Measurements from ENCODE around the gene RAB23. TPM values are rescaled to one million over a fixed set of nuclear protein-coding genes. Genes with fewer than 3 reads are reported as not detected.

The RAB23 gene
- polyA plus RNA-seq, 1 experiment = 62.1 TPM

DNA sequence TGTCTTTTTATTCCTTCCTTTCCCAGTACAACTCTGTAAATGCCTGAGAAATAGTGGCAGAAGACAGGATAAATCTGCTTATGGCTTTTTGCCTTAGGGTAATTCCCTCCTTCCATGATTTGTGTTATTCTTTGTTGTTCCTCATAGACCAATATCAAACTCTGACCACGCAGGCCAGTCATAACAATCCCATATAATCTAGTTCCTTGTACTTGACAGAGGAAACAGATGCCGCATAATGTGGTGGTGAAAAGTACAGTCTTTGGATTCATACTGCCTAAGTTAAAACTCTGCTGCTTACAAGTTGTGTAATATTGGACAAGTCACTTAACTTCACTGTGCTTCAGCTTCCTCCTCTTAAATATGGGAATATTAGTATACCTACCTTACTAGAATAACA is 58.2 kb downstream of the RAB23 start:
- Histone ChIP-seq H3K27me3 (ENCODE audit: control insufficient read depth, insufficient read depth, low read length) (no peaks in the 10 kb centered on the region), H3K4me3 (ENCODE audit: low read depth, low read length) (no peak overlapping the region), H3K9me3 (ENCODE audit: control insufficient read depth, insufficient read depth, low read length) (no peaks in the 10 kb centered on the region; the same call in 1 of the 2 replicates), H3K27ac (ENCODE audit: low read depth, low read length) (no peak overlapping the region)
- DNase-seq (ENCODE audit: low read depth, low spot score) = no peak
- ChIA-PET CTCF (no interaction called here), POLR2A (no interaction called here)
- TF ChIP-seq, protein P1, sequence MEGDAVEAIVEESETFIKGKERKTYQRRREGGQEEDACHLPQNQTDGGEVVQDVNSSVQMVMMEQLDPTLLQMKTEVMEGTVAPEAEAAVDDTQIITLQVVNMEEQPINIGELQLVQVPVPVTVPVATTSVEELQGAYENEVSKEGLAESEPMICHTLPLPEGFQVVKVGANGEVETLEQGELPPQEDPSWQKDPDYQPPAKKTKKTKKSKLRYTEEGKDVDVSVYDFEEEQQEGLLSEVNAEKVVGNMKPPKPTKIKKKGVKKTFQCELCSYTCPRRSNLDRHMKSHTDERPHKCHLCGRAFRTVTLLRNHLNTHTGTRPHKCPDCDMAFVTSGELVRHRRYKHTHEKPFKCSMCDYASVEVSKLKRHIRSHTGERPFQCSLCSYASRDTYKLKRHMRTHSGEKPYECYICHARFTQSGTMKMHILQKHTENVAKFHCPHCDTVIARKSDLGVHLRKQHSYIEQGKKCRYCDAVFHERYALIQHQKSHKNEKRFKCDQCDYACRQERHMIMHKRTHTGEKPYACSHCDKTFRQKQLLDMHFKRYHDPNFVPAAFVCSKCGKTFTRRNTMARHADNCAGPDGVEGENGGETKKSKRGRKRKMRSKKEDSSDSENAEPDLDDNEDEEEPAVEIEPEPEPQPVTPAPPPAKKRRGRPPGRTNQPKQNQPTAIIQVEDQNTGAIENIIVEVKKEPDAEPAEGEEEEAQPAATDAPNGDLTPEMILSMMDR (IDR thresholded peaks at IDR 0.05; ENCODE audit: low read depth, low read length) = no peak

DNA sequence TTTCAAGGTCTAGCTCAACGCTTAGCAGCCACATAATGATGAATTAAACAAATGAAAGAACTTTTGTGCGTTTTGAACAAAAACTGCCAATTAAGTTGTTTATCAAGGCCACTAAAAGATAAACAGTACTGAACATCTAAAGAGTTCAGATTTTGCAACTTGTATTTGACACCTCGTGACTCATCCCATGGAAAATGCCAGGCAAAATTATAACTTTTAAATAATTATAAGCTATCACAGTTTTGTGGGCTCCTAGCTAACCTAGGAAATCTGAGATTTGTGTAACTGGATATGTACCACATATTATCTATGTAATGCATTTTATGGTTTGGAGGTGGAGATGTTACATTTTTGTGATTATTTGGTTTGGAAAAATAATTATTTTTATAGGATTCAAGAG is 59.6 kb downstream of the RAB23 start:
- TF ChIP-seq, protein P1 (IDR thresholded peaks at IDR 0.05; ENCODE audit: low read depth, low read length) = no peak
- Histone ChIP-seq H3K27ac (ENCODE audit: low read depth, low read length) (no peak overlapping the region), H3K9me3 (ENCODE audit: control insufficient read depth, insufficient read depth, low read length) (no peaks in the 10 kb centered on the region; the same call in 1 of the 2 replicates), H3K27me3 (ENCODE audit: control insufficient read depth, insufficient read depth, low read length) (no peaks in the 10 kb centered on the region), H3K4me3 (ENCODE audit: low read depth, low read length) (no peak overlapping the region)
- no peak for DNase-seq (ENCODE audit: low read depth, low spot score)
- CTCF ChIA-PET = interaction anchor here (1.4 to 2.4 kb wide), 4 partner anchors 141 to 260 kb away, joined by 4 to 9 read pairs (median 6); no protein-coding TSS in a partner anchor
- POLR2A ChIA-PET = interaction anchor here (0.6 to 1.0 kb wide), 4 partner anchors 9 to 478 kb away, joined by 3 read pairs; partner anchors contain the start of gene BAG2

DNA sequence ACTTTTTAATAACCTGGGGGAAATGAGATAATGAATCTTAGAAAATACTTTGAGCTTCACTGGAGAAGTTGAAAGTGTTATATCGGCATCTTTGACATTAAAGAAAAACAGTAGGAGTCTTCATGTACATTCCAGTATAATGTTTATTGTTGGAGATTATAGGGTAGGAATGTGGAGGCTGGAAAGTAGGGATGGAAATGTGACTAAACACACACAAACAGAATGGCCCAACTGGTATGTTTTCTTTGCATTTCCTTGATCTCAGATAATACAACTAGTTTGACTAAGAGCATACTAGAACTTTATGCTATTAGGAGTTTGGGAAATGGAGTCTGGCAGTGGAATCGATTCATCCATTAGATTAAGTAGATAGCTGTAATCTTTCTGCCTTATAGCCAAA is 60.1 kb downstream of the RAB23 start:
- TF ChIP-seq, protein P1 (IDR thresholded peaks at IDR 0.05; ENCODE audit: low read depth, low read length) = no peak
- ChIA-PET CTCF (interaction anchor here (1.4 to 2.4 kb wide), 4 partner anchors 141 to 259 kb away, joined by 4 to 9 read pairs (median 6); no protein-coding TSS in a partner anchor), POLR2A (interaction anchor here (0.6 to 1.0 kb wide), 2 partner anchors 9 to 10 kb away, joined by 3 read pairs; partner anchors contain the start of gene BAG2)
- no peaks in the 10 kb centered on the region; the same call in 1 of the 2 replicates for H3K9me3 ChIP-seq (ENCODE audit: control insufficient read depth, insufficient read depth, low read length)
- H3K4me3 ChIP-seq (ENCODE audit: low read depth, low read length) = no peak overlapping the region
- DNase-seq (ENCODE audit: low read depth, low spot score) = no peak
- no peak overlapping the region for H3K27ac ChIP-seq (ENCODE audit: low read depth, low read length)
- no peaks in the 10 kb centered on the region for H3K27me3 ChIP-seq (ENCODE audit: control insufficient read depth, insufficient read depth, low read length)

DNA sequence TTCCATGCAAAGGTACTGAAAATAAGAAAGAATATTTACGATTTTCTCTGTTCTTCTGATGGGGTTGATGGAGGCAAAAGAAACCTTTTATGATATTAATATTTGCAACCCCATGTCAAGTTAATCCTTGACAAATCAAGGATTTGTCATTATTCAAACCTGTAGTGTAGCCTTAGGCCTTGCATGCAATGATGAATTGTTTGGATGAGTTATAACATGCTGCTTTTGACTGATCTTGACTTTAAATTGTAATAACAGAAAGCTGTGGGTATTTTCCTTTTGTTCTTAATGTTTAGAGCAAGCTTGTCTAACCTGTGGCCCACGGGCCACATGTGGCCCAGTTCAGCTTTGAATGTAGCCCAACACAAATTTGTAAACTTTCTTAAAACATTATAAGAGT is 63.0 kb downstream of the RAB23 start:
- H3K27ac ChIP-seq (ENCODE audit: low read depth, low read length) = no peak overlapping the region
- no peak for DNase-seq (ENCODE audit: low read depth, low spot score)
- POLR2A ChIA-PET = no interaction called here
- CTCF ChIA-PET = interaction anchor here (1.0 kb wide), 2 partner anchors 157 to 254 kb away, joined by 3 read pairs; no protein-coding TSS in a partner anchor
- H3K27me3 ChIP-seq (ENCODE audit: control insufficient read depth, insufficient read depth, low read length) = no peaks in the 10 kb centered on the region
- TF ChIP-seq, protein P1 (IDR thresholded peaks at IDR 0.05; ENCODE audit: low read depth, low read length) = no peak
- H3K4me3 ChIP-seq (ENCODE audit: low read depth, low read length) = no peak overlapping the region
- no peaks in the 10 kb centered on the region; the same call in 1 of the 2 replicates for H3K9me3 ChIP-seq (ENCODE audit: control insufficient read depth, insufficient read depth, low read length)

DNA sequence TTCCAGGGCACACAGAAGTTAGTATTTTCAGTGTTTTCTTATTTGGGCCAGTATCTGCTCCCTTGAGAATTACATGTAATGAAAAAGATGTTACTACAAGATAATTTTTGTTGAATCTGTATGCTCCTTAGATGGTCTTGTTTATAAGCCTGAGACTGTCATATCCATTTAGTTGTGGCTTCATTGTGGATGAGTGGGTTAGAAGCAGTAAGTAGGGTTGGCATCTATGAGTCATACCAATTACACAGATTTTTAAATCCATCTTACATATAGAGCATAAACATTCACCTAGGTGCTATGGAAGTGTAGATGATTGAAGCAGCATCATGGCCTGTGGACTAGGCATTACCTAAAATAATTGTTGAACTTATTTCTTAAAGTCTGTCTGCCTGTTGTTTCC is 63.4 kb downstream of the RAB23 start:
- ChIA-PET POLR2A (no interaction called here), CTCF (interaction anchor here (1.0 kb wide), 2 partner anchors 157 to 254 kb away, joined by 3 read pairs; no protein-coding TSS in a partner anchor)
- Histone ChIP-seq H3K27ac (ENCODE audit: low read depth, low read length) (no peak overlapping the region), H3K4me3 (ENCODE audit: low read depth, low read length) (no peak overlapping the region), H3K27me3 (ENCODE audit: control insufficient read depth, insufficient read depth, low read length) (no peaks in the 10 kb centered on the region), H3K9me3 (ENCODE audit: control insufficient read depth, insufficient read depth, low read length) (no peaks in the 10 kb centered on the region; the same call in 1 of the 2 replicates)
- DNase-seq (ENCODE audit: low read depth, low spot score) = no peak
- TF ChIP-seq, protein P1 (IDR thresholded peaks at IDR 0.05; ENCODE audit: low read depth, low read length) = no peak

All from AG04450 (cell line).